Testis (tissue), 3 donors: ENCODE data around the gene UBE2E2. TPM values are rescaled to one million over a fixed set of nuclear protein-coding genes. Genes with fewer than 3 reads are reported as not detected.

ENCODE experiments used
- DNase-seq: peaks from one replicate; pipeline ENCODE4 v3.0.0-alpha.2; 2019
- H3K27ac ChIP-seq, 2 donors: fragments of 200-600 bp; sonication (generic); one replicate each; pipeline ENCODE4 v1.5.1; 2019
- H3K27me3 ChIP-seq: fragments of 200-600 bp; sonication (generic); one replicate; pipeline ENCODE4 v1.5.1; 2019
- H3K36me3 ChIP-seq: fragments of 200-600 bp; sonication (generic); one replicate; pipeline ENCODE4 v1.5.1; 2017; ENCODE audit warnings: low read depth; ENCODE audit errors: missing control alignments
- H3K4me1 ChIP-seq: fragments of 200-600 bp; sonication (generic); one replicate; pipeline ENCODE4 v1.5.1; 2019
- H3K4me3 ChIP-seq, 2 donors: fragments of 200-600 bp; sonication (generic); one replicate each; pipeline ENCODE4 v1.5.1; 2017 to 2019
- H3K9me3 ChIP-seq: fragments of 200-600 bp; sonication (generic); one replicate; pipeline ENCODE4 v1.5.1; 2017
- POLR2A ChIP-seq: fragments of 450-650 bp; IDR thresholded peaks from one replicate; pipeline ENCODE4 v1.6.1; 2017; ENCODE audit warnings: antibody characterized with exemption, mild to moderate bottlenecking, moderate library complexity
- WGBS, 2 donors: methylation state at CpG; one replicate each; pipeline ENCODE4 v1.1.5; 2018; 5-methylcytosine and 5-hydroxymethylcytosine counted together
- intact Hi-C: fragments of 100-400 bp; cut with DNase I; formaldehyde crosslinking; loops from one replicate; pipeline ENCODE4 v1.15.1; 2023; ENCODE audit warnings: low total_unique reads
- polyA plus RNA-seq: library from polyadenylated mRNA; stranded (reverse); fragments of 350-450 nt; fragmentation: Illumina TruSeq; extraction: RNeasy Lipid Tissue Mini Kit (QIAGEN cat#74804); gene quantifications from one replicate; pipeline ENCODE4 v1.2.3, GENCODE V29; 2014; ENCODE audit warnings: low read depth, low replicate concordance; ENCODE audit not compliant: insufficient read depth
- small RNA-seq, 2 donors: library from RNA; depleted of rRNA; stranded (forward); fragments of <200 nt; gene quantifications; one replicate each; pipeline ENCODE3, GENCODE V24; 2016
- total RNA-seq, 2 donors: library from RNA; depleted of rRNA; stranded (reverse); fragments of >200 nt; gene quantifications; one replicate each; pipeline ENCODE4 v1.2.3, GENCODE V29; 2016
- TF ChIP-seq, protein P1 (sequence below), 3 experiments: fragments of 450-650 bp in 2 of 3; fragments of 200-600 bp in 1 of 3; sonication (generic) in 1 of 3; IDR thresholded peaks; one replicate each; pipeline ENCODE4 v1.5.1; 2016 to 2019; ENCODE audit warnings: antibody characterized with exemption in 3 of 3, mild to moderate bottlenecking in 2 of 3, moderate library complexity in 1 of 3

The UBE2E2 gene
- total and polyA plus RNA-seq, 3 donors from 2014 or later = 45.5 to 94.2 (median 48.7) TPM

DNA sequence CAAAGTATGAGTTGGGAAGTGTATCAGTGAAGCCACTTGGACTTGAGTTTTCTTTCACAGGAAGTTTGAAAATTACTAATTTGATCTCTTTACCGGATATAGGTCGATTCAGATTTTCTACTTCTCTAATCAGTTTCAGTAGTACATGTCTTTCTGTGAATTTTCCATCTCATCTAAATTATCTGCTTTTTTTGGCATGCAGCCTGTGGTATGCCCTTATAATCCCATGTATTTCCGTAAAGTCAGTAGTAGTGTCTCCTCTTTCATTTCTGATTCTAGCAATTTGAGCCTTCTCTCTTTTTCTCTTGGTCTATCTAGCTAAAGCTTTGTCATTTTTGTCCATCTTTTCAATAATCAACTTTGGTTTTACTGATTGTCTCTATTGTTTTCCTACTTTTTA is 434.2 kb downstream of the UBE2E2 start:
- DNase-seq = no peak
- Histone ChIP-seq H3K4me1 (peaks cover 12% of the 10 kb centered on the region), H3K27ac (no peak overlapping the region), H3K4me3 (no peak overlapping the region), H3K36me3 (no peaks in the 10 kb centered on the region), H3K27me3 (no peaks in the 10 kb centered on the region), H3K9me3 (no peaks in the 10 kb centered on the region)
- no peak for TF ChIP-seq POLR2A
- TF ChIP-seq, protein P1, sequence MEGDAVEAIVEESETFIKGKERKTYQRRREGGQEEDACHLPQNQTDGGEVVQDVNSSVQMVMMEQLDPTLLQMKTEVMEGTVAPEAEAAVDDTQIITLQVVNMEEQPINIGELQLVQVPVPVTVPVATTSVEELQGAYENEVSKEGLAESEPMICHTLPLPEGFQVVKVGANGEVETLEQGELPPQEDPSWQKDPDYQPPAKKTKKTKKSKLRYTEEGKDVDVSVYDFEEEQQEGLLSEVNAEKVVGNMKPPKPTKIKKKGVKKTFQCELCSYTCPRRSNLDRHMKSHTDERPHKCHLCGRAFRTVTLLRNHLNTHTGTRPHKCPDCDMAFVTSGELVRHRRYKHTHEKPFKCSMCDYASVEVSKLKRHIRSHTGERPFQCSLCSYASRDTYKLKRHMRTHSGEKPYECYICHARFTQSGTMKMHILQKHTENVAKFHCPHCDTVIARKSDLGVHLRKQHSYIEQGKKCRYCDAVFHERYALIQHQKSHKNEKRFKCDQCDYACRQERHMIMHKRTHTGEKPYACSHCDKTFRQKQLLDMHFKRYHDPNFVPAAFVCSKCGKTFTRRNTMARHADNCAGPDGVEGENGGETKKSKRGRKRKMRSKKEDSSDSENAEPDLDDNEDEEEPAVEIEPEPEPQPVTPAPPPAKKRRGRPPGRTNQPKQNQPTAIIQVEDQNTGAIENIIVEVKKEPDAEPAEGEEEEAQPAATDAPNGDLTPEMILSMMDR (IDR thresholded peaks at IDR 0.05) = no peak
- intact Hi-C loops = no loop called here
- WGBS, 2 donors = 96% methylated on average over 3 of the region's 3 CpGs

GRCh38 chr3:23640471-23641146 is 437.5 kb downstream of the UBE2E2 start:
- H3K27ac ChIP-seq = peak overlapping the region in 1 of 2 donors; percentile 16
- H3K36me3 ChIP-seq = no peaks in the 10 kb centered on the region
- H3K4me3 ChIP-seq = no peak overlapping the region
- WGBS, 2 donors = 27 to 30% methylated on average over 1 of the region's 1 CpG
- intact Hi-C loops = no loop called here
- TF ChIP-seq POLR2A = no peak
- TF ChIP-seq, protein P1 (IDR thresholded peaks at IDR 0.05) = no peak
- no peaks in the 10 kb centered on the region for H3K4me1 ChIP-seq
- H3K9me3 ChIP-seq = no peaks in the 10 kb centered on the region
- no peaks in the 10 kb centered on the region for H3K27me3 ChIP-seq
- DNase-seq = no peak

Small RNA genes lying within 50 kb of the gene (small RNA-seq; reads per million reads assigned to genes)
- gene AC121251.1 (0 reads per million in 2 donors), gene RF00019 (0 reads per million in 2 donors), gene RNU6-788P (0 reads per million in 2 donors), gene RNU6-922P (0 reads per million in 2 donors)
